ENCODE results near the gene SLC12A4. TPM values are rescaled to one million over a fixed set of nuclear protein-coding genes. Genes with fewer than 3 reads are reported as not detected.

The SLC12A4 gene
- total RNA-seq, 1 donor from 2014 or later, result 8.0 TPM

Small RNA genes within 50 kb of the gene (small RNA-seq; reads per million reads assigned to genes)
- not detected for gene RNU6-359P

Other genes starting within 250 kb of the SLC12A4 start
- 51.5 TPM for gene GFOD2, start 249.3 kb downstream of the SLC12A4 start, total RNA-seq
- 4.4 TPM for gene RANBP10, start 162.1 kb downstream of the SLC12A4 start, total RNA-seq
- 3.7 TPM for gene TSNAXIP1, start 161.7 kb downstream of the SLC12A4 start, total RNA-seq
- 25.3 TPM for gene THAP11, start 126.3 kb downstream of the SLC12A4 start, total RNA-seq
- 73.2 TPM for gene NUTF2, start 121.7 kb downstream of the SLC12A4 start, total RNA-seq
- 19.7 TPM for gene CENPT, start 120.9 kb downstream of the SLC12A4 start, total RNA-seq
- gene EDC4, start 95.6 kb downstream of the SLC12A4 start, total RNA-seq, result 45.2 TPM
- gene NRN1L, start 83.8 kb downstream of the SLC12A4 start, total RNA-seq, result not detected
- gene PSKH1, start 75.4 kb downstream of the SLC12A4 start, total RNA-seq, result 5.1 TPM
- gene CTRL, start 36.8 kb downstream of the SLC12A4 start, total RNA-seq, result 1.4 TPM
- 13.3 TPM for gene PSMB10, start 31.8 kb downstream of the SLC12A4 start, total RNA-seq
- gene LCAT, start 24.5 kb downstream of the SLC12A4 start, total RNA-seq, result 0.47 TPM
- gene DPEP3, start 11.9 kb upstream of the SLC12A4 start, total RNA-seq, result not detected
- gene DPEP2, start 30.8 kb upstream of the SLC12A4 start, total RNA-seq, result not detected
- gene DPEP2NB, start 47.3 kb upstream of the SLC12A4 start, total RNA-seq, result not detected
- 11.2 TPM for gene DDX28, start 54.6 kb upstream of the SLC12A4 start, total RNA-seq
- gene DUS2, start 54.6 kb upstream of the SLC12A4 start, total RNA-seq, result 9.0 TPM
- gene NFATC3, start 116.7 kb upstream of the SLC12A4 start, total RNA-seq, result 23.2 TPM

Measured in occipital lobe (tissue), 2 donors.